Activated CD8-positive, alpha-beta memory T cell treated with anti-CD3 and anti-CD28 coated beads, Interleukin-2, amount 50 U/mL, for 4 hours (primary cell): ENCODE measurements around the gene KRTAP5-2.
"Not testable (repeated sequence)": the region's sequence is repeated elsewhere in the genome, so short reads cannot be mapped to it uniquely, and the experiment has no call there.

Experiments
- DNase-seq: peaks from one replicate; pipeline ENCODE4 v3.0.0-alpha.2; 2020

KRTAP5-2 gene

DNA sequence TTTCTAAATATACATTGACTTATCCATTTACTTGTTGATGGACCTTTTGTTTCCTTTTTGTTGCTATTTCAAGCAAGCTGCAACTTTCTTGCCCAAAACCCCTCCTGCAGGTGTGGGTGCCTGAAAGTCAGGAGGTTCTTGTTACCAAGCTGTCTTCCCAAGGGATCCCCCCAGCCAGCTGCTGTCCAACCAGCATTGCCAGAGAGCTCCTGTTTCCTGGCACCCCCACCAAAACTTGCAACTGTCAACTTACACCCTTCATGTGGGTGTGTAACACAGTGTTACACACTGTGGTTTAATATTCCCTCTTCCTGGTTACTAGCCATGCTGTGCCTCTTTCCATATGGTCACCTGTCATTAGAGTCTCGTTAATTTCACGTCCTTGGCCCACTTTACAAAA lies 11.4 kb downstream of the KRTAP5-2 start:
- DNase-seq, result no peak

DNA sequence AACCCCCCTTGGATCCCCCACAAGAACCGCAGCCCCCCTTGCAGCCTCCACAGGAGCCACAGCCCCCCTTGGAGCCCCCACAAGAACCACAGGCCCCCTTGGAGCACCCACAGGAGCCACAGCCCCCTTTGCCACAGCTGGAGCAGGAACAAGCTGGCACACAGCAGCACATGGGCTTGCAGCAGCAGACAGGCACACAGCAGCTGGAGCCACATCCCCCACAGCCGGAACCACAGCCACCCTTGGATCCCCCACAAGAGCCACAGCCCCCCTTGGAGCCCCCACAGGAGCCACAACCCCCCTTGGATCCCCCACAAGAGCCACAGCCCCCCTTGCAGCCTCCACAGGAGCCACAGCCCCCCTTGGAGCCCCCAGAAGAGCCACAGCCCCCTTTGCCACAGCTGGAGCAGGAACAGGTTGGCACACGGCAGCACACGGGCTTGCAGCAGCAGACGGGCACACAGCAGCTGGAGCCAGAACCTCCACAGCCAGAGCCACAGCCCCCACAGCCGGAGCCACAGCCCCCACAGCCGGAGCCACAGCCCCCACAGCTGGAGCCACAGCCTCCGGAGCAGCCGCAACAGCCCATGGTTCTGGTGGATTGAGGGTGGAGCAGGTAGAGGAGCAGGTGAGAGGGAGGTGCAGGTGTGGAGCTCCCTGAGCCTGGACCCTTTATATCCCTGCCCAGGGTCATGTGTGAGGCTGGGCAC lies 13.3 kb downstream of the KRTAP5-2 start, which contains the start of gene KRTAP5-1:
KRTAP5-1 (minus strand) TSS at position 623 of the 710 bp plus-strand sequence; CDS start at position 589, 34 bp downstream.
- DNase-seq, result not testable (repeated sequence)

DNA sequence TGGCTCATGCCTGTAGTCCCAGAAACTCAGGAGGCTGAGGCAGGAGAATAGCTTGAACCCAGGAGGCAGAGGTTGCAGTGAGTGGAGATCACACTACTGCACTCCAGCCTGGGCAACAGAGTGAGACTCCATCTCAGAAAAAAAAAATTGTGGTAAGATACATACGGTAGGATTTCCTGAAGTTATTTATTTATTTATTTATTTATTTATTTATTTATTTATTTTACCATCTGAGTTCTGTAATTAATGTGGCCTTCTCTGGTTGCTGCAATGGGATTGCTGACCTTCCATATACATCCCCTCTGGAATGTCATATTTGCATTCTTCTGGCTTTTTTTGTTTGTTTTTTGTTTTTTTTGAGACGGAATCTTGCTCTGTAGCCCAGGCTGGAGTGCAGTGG lies 15.2 kb downstream of the KRTAP5-2 start:
- not testable (repeated sequence) for DNase-seq

DNA sequence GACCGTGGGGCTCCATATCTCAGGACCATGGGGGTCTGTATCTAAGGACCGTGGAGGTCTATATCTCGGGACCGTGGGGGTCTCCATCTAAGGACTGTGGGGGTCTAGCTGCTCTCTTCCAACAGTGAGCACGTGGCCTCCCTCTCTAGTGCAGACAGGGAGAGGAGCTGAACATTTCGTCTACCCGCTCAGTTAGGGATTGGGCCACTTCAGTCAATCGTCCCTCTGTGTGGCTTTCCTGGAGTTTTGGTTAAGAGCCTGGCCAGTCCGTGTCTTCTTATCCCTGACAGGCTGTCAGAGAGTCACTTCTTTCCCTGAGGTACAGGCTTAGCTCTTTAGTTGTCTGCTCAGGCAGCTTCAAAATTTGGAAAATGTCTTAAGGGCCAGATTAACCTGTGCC lies 16.1 kb downstream of the KRTAP5-2 start:
- DNase-seq, result no peak

DNA sequence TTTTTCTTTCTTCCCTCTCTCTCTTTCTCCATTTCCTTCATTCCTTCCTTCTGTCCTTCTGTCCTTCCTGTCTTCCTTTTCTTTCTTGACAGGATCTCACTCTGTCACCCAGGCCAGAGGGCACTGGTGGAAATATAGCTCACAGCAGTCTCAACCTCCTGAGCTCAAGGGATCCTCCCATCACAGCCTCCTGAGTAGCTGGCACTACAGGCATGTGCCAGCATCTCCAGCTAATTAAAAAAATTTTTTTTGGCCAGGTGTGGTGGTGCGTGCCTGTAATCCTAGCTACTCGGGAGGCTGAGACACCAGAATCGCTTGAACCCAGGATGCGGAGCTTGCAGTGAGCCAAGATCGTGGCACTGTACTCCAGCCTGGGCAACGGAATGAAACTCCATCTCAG lies 21.3 kb downstream of the KRTAP5-2 start:
- DNase-seq, result no peak

DNA sequence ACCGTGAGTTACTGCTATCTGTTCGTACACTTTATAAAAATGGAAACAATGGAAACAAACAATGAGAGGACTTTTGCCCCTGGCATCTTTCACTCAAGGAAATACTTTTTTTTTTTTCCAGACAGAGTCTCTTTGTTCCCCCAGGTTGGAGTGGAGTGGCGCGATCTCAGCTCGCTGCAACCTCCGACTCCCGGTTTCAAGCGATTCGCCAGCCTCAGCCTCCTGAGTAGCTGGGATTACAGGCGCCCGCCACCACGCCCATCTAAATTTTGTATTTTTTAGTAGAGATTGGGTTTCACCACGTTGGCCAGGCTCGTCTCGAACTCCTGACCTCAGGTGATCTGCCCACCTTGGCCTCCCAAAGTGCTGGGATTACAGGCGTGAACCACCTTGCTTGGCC lies 22.3 kb downstream of the KRTAP5-2 start:
- not testable (repeated sequence) for DNase-seq

DNA sequence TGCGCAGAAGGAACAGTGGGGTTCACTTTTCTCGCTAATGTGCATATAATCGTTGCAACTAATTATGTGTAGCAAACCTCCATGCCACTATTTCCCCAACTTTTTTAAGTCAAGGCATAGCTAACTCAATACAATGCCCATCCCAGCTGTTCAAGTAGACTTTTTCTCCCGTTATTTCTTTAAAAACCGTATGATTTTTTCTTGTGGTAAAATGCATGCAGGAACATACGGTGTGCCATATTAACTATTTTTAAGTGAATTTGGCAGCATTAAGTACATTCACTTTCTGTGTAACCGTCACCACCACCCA lies 23.2 kb downstream of the KRTAP5-2 start:
- DNase-seq, result no peak

DNA sequence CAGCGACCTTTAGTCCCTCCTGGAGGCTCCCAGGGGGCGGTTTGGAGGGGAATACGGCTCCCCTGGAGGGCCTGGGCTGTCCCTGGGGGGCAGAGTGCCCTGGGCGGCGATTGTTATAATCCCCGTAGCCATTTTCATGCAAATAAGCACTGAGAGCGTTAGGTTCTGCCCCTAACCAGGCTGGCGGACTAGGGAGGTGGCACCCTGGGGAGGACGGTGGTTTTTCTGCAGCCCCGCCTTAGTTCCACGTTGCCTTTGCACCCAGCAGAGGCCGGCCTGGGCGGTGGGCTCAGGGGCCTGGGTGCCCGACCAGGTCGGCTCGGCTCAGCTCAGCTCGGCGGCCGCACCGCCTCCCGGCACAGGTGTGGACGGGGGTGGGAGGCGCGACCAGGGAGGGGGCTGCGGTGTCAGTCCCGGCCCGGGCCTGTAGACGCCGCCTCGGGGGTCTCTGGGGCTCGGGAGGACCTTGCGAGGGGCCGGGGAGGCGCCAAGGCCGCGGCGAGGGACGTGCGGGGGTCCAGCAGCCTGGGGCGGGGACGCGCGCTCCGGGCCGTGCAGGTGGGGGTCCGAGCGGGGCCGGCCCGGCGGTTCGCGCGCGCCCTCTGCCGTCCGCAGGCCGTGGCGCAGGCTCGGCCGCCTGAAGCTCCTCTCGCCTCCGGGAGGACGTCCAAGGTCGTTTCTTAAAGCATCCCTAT lies 23.7 kb downstream of the KRTAP5-2 start:
- peak; percentile 59 for DNase-seq

DNA sequence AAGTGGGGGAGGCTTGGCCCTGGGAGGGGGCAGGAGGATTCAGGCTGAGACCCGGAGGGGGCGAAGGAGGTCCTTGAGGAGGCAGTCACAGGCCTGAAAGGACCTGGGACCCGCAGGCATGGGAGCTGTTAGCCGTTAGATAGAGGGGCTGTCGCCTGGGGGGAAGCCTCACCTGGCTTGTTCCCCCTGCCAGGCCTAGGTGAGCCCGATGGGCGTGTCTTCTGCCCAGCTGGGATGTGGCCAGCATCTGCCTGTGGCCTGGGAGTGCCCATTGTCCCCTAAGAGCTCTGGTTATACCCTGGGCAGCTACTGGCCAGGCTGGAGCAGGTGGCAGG lies 24.2 kb downstream of the KRTAP5-2 start:
- no peak for DNase-seq

DNA sequence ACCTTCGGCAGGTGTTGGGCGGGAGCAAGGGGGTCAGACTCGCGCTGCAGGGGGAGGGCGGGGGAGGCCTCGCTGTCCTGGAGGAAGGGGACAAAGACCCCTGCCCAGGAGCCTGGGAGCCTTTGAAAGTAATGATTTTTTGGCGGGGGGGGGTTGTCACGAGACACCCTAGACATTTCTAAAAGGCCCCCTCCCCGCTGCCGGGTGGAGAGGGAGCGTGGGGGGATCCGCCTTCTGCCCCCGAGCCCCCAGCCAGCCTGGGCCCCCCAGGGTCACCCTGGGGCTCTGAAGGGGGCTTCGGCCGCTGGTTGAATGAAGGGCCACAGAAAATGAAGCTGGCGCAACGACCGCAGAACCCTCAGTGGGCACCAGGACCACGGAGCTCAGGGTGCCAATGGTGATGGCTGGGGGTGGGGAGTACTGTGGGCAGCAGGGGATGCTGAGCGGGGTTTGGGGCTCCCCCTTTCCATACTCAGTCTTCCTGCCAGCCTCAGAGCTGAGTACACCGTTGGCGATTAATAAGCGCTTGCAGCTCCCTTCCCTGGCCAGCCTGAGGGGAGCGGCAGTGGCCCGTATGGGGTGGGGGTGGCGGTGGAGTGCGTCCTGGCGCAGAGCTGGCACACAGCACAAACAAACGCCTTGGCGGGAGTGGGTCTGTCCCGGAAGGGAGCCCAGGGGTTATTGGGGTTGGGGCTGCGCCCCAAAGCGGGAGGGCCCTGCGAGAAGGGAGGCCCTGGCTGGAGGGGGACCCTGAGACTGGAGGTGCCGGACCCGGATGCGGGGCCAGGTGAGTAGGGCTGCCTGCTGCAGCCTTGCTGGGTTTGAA lies 24.8 kb downstream of the KRTAP5-2 start:
- DNase-seq, result no peak

DNA sequence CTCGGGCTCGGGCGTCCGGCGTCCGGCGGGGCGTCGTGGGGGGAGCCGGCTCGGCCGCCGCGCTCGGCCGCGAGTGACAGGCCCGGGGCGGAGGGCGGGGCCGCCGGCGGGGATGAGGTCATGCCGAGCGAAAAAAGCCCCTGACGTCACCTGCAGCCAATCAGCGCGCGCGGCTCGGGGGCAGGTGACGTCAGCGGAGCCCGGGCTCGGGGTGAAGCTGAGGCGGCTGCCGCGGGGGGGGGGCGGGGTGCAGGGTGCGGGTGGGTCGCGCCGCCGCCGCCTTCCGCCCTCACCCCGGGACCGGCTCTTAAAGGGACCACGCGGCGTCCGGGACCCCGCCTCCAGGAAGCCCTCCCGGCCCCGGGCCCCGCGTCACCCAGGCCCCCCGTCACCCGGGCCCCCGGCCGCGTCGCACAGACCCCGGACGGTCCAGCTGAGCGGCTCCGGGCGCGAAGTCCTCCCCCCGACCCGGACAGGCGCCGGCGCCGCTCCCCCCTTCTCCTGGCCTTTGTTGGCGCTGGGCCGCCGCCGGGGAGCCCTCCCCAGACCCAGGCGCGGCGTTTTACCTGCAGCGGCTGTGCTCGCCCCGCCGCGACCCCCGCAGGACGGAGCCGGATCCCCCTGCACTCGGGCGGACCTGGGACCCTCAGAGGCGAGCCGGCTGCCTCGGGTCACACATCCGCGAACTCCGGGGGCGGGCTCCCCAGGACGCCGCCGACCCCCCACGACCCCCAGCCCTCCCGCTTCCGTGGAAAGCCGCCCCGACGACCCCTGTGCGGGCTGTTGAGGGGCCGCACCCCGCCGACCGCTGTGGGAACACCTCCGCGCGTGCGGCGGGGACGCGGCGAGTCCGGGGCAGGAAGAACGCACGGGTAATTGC lies 25.7 kb downstream of the KRTAP5-2 start, which contains the start of gene DUSP8:
DUSP8 (minus strand) TSS at position 75 of the 880 bp plus-strand sequence. CDS start 6,445 bp downstream, outside the sequence.
- peak; percentile 96 for DNase-seq

DNA sequence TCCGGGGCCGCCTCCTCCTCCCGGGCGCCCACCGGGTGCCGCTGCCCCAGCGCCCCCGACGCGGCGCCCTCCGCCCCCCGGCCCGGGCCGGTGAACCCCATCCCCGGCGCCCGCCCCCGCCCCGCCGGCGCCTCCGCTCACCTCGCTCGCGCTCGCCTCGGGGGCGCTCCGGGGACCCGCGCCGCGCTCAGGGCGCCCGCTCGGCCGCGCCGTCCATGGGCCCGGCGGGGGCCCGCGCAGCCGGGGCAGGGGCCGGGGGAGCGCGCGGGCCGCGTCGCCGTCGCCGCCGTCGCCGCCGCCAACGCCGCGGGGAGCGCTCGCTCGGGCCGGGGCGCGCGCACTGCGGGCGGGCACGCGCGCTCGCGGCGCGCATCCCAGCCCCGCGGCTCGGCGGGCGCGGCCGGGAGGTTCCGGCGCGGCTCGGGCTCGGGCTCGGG lies 26.3 kb downstream of the KRTAP5-2 start:
- no peak for DNase-seq

DNA sequence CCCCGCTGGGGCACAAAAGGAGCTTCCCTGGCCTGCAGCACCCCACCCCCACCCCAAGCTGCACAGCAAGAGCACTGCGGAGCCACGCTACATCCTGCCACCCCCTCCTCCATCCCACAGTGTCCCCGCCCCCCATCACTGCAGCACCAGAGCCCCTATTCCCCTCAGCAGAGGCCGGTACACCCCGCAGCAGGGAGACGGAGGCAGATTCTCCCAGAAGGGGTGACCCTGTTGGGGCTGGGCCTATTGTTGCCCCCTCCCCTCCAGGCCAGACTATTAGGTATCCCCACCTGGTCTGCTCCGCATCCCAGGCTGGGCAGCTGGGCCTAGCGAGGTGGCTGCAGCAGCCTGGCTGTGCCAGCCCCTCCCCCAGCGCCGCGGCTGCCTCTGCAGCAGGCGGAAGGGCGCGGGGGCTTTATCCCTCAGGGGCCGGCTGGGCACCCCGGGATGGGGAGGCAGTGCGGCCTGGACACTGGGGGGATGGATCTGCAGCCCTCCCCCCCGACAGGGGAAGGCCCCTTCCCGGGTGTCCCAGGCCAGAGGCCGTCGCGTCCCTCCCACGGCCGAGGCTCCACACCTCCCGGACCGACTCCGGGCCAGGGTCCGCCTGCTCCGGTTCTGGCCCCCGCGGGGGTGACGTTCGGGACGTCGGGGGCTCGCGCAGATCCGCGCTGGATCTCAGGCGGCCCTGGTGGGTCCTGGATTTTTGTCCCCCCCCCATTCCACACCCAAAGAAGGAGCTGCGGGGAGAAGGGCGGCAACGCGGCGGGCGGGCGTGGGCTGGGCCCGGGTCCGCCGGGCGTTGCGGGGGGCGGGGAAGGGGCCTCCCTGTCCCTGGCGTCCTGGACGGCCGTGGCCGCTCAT lies 27.0 kb downstream of the KRTAP5-2 start:
- DNase-seq, result no peak

DNA sequence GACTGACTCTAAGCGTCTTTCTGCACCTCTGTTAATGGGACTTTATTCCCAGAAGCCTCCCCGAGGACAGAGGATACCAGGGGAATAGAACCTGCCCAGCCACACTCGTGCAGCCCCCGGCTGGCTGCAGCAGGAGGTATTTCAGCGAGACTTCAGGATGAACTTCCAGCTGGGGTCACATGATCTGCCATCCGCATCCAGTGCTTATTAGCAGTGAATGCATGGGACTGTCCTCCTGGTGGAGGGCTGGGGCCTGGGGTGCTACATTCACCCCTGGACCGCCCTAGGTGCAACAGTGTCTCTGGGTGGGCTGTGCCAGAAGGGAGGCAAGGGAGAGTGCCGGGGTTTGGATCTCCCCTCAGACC lies 27.6 kb downstream of the KRTAP5-2 start:
- no peak for DNase-seq

DNA sequence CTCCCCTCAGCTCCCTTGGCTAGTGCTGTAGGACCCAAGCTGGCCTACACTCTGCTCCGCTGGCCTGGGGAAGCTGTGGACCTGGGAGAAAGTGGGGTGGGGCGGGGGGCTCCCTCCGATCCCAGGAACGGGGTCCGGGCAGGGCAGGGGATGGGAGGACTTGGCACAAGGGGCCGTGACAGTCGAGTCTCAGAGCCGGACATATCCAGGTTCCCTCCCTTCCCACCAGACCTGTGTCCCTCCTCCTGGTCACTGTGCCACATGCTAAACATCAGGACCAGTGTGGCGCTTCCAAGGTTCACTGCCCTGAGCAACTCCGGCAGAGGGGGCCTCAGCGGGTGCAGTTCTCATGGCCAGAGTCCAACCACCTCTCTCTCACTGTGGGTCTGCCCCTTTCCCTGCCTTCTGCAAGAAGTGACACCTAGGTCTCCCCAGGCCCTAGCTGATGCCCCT lies 28.1 kb downstream of the KRTAP5-2 start:
- DNase-seq, result no peak

DNA sequence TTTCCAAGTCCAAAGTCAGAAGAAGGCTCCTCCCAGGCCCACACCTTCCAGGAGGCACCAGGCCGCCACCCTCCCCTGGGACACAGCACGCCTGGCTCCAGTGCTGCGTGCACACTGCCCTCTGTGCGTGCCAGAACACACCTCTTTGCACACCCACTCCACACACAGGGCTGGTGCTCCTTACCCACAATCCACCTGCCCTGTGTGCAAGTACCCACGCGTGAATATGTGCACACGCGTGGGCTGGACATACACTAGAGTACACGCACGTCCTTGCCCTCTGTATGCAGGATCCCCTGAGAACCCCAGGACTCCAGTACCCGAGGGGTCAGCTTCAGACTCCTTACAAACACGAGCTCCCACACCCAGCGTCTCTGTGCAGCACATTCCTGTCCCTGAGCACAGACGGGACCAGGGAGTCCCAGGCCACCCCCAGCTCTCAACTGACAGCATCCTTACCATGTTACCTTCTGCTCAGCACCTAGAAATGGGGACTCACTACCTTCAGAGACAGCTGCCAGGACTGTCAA lies 28.8 kb downstream of the KRTAP5-2 start:
- DNase-seq, result no peak

DNA sequence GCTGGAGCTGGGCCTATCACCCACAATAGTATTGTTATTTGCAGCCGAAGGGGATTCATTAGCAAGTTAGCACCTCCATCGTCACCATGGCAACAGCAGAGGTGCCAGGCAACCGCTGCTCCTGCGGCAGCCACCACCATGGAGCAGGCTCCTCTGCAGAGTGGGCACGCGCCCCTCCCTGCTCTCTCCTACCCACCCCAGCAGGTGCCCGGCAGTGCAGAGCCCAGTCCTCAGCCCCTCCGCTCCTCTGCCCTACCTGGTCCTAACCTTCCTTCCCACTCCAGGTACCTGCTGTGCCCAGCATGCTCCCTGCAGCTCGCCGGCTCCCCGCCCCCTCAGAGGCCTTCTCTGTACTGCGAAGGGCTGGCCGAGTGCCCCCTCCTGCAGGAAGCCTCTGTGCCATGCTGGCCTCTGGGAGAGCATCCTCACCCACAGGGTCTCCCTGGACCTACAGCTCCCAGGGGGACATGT lies 29.6 kb downstream of the KRTAP5-2 start:
- DNase-seq, result peak; percentile 53

DNA sequence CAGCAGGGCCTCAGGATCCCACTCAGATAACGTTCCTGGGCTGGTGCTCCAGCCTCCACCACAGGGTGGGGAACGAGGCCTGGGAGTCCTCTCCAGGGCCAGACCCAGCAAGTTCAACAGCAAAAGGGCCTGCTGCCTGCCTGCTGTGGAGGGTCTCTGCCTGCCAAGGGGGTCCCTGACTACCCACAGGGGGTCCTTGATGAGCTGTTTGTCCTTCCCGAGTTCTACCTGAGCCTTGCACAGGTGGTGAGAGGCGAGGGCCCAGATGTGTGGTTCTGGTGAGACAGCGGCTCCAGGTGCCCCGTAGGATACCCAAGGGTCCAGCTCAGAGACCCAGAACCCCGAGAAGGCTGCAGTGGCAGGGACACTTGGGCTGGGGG lies 30.4 kb downstream of the KRTAP5-2 start:
- no peak for DNase-seq

DNA sequence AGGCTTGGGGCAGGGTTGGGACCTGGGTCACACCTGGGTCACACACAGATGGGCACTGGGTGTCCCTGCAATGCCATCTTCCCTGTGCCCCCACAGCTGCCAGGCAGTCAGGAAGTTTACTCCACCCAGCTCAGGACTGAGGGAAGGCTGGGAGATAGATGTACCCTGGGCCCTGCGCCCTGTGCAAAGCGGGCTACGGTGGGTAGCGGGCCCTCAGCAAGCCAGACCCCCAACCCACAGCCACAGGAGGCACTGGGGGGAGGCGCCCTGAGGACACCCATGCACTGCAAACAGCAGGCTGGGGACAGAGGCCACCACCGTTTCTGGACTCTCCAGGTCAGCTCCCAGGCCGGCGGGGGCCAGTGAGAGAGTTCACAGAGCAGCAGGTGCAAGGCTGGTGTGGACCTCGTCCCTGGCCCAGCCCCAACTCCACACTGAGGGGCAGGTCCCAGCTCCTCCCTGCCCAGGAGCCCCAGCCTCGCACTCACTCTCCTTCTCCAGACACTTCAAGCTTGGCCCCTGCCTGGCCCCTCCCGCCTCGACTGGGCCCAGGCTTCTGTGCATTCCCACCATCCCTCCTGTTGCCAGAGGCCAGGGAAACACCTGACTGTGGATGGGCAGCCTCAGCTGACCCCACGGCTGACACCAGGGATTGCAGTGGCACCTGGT lies 30.9 kb downstream of the KRTAP5-2 start:
- DNase-seq, result no peak

DNA sequence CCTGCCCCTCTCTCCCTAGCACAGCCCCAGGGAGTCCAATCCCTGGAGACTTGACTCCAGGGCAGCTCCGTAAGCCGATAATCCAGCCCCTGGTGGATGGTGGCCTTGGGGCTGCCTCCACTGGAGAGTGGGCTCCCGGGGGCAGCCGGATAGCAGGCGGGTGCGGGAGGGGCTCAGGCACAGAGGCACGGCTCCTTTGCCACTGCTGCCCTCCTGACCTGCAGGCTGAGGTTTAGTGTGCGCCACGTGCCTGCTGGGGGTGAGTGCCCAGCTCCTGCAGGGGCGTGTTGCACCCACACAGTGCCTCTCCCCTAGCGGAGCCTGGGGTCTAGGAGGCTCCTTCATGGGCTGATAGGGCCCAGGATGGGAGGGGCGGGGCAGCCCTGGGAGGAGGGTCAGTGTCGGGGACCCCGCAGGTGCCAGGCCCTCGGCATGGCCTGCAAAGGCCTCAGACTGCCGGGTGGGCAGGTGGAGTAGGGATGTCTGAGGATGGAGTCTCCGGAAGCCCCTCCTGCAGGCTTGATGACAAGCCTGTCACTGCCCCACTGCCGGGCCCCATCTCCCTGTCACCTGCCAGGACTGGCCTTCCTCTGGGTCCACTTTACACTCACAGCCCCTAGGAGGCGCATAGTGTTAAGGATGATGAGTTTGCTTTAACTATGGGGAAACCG lies 31.6 kb downstream of the KRTAP5-2 start:
- DNase-seq, result no peak
